Measurements from ENCODE around the gene TULP3.

TULP3 gene

GRCh38 chr12:2851931-2852330 lies 38.8 kb upstream of the TULP3 start:
- Histone ChIP-seq H3K9me3 (no peaks in the 10 kb centered on the region), H3K27ac (no peak overlapping the region), H3K27me3 (no peaks in the 10 kb centered on the region), H3K4me1 (ENCODE audit: control insufficient read depth in 1 of 2, insufficient read depth in 1 of 2, low read depth in 1 of 2, low read length in 1 of 2) (no peaks in the 10 kb centered on the region), H3K36me3 (peaks cover 2% of the 10 kb centered on the region), H3K4me3 (ENCODE audit: low read depth in 1 of 2, low read length in 1 of 2) (no peak overlapping the region)
- TF ChIP-seq, protein P1, sequence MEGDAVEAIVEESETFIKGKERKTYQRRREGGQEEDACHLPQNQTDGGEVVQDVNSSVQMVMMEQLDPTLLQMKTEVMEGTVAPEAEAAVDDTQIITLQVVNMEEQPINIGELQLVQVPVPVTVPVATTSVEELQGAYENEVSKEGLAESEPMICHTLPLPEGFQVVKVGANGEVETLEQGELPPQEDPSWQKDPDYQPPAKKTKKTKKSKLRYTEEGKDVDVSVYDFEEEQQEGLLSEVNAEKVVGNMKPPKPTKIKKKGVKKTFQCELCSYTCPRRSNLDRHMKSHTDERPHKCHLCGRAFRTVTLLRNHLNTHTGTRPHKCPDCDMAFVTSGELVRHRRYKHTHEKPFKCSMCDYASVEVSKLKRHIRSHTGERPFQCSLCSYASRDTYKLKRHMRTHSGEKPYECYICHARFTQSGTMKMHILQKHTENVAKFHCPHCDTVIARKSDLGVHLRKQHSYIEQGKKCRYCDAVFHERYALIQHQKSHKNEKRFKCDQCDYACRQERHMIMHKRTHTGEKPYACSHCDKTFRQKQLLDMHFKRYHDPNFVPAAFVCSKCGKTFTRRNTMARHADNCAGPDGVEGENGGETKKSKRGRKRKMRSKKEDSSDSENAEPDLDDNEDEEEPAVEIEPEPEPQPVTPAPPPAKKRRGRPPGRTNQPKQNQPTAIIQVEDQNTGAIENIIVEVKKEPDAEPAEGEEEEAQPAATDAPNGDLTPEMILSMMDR (IDR thresholded peaks at IDR 0.05): no peak

DNA sequence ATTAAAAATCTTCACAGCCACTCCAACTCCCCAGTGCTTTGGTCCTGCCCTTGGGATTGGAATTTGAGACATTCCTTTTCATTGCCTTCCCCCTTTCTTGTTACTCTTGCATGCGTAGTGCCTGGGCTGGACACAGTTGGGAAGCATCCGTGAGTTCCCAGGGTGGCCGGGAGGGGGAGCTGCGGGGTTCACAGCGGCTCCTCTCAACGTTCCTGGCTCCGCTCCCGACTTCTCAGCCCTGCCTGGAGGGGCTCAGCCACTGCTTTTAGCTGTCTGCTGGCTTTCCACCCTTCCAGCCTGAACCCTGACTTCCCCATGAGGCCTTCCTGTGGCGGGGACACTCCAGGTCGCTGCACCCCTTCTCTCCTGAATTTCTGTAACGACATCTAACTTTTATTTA lies 37.1 kb upstream of the TULP3 start:
- TF ChIP-seq, protein P1 (IDR thresholded peaks at IDR 0.05): peak; percentile 59
- Histone ChIP-seq H3K4me1 (ENCODE audit: control insufficient read depth in 1 of 2, insufficient read depth in 1 of 2, low read depth in 1 of 2, low read length in 1 of 2) (no peaks in the 10 kb centered on the region), H3K9me3 (no peaks in the 10 kb centered on the region), H3K27ac (no peak overlapping the region), H3K36me3 (peaks cover 19% of the 10 kb centered on the region), H3K4me3 (ENCODE audit: low read depth in 1 of 2, low read length in 1 of 2) (no peak overlapping the region), H3K27me3 (no peaks in the 10 kb centered on the region)

DNA sequence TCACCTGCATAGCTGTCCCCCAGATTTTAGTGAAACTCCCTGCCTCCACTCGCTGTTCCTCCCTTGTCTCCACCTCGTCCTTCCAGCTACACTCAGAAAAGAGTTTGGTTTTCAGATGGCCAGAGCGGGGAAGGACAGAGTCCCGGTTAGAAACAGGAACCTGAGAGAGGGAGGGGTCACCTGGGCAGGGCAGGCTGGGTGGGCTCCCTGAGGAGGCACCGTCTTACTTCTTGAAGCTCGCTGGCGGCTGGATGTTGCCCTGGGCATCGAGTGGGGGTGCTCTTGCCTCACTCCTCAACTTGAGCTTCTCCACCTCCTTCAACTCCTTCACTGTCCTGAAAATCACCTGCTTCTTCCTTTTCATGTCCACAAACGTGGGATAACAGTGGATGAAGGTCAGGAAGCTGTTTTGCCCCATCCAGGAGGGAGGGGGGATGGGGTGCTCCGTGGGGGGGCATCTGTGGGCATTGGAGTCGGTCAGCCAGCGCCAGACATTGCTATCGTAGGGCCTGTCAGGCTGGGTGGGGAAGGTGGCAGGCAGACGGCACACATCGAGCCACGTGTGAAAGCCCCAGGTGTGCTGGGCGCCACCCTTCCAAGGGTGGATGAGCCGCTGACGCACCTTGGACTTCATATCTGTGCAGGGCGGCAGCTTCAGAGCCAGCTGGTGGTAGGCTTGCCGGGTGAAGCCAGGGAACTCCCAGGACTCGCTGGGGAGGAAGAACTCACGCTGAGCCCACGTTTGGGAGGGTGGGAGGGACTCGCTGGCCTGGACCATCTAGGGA lies 35.8 kb upstream of the TULP3 start:
- TF ChIP-seq, protein P1 (IDR thresholded peaks at IDR 0.05): no peak
- Histone ChIP-seq H3K36me3 (peaks cover 31% of the 10 kb centered on the region), H3K4me1 (ENCODE audit: control insufficient read depth in 1 of 2, insufficient read depth in 1 of 2, low read depth in 1 of 2, low read length in 1 of 2) (no peaks in the 10 kb centered on the region), H3K27me3 (no peaks in the 10 kb centered on the region), H3K27ac (no peak overlapping the region), H3K9me3 (no peaks in the 10 kb centered on the region), H3K4me3 (ENCODE audit: low read depth in 1 of 2, low read length in 1 of 2) (no peak overlapping the region)

DNA sequence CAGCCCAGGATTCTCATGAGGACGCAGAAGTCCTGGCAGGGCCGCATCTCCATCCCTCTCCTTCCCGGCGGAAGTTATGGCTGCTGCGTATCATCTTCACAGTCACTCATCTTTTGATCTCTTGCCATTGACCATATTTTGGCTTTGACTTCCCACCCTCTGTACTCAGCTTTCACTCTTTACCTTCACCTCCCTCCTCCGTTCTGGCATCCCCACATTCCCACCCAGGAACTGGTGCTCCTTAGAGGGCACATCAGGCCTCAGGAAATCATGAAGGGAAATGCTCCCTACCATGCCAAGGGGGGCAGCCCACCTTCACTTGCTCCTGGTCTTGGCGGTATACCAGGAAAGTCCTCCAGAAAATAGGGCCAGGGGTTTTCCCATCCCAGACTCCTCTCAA lies 35.1 kb upstream of the TULP3 start:
- Histone ChIP-seq H3K27ac (no peak overlapping the region), H3K36me3 (peaks cover 36% of the 10 kb centered on the region)
- TF ChIP-seq, protein P1 (IDR thresholded peaks at IDR 0.05): no peak

DNA sequence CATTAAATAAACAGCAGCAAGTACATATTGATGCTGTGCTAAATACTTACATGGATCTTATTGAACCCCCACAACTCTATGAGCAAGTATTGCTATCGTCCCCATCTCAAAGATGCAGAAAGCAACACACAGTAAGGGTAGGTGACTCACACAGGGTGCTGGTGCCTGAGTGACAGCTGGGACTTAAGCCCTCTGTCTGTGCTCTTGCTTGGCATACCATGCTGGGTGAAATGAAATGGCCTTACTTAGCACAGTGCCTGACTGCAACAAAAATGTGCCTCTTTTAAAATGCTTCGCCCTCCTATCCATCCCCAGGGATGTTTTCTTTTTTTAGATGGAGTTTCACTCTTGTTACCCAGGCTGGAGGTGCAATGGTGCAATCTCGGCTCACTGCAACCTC lies 34.6 kb upstream of the TULP3 start:
- H3K9me3 ChIP-seq: no peaks in the 10 kb centered on the region
- TF ChIP-seq, protein P1 (IDR thresholded peaks at IDR 0.05): no peak
- no peaks in the 10 kb centered on the region for H3K4me1 ChIP-seq (ENCODE audit: control insufficient read depth in 1 of 2, insufficient read depth in 1 of 2, low read depth in 1 of 2, low read length in 1 of 2)
- no peak overlapping the region for H3K27ac ChIP-seq
- no peak overlapping the region for H3K4me3 ChIP-seq (ENCODE audit: low read depth in 1 of 2, low read length in 1 of 2)
- H3K36me3 ChIP-seq: peaks cover 37% of the 10 kb centered on the region
- H3K27me3 ChIP-seq: no peaks in the 10 kb centered on the region

More for the DNA sequence above, 35.1 kb upstream of the TULP3 start:
- Histone ChIP-seq H3K9me3 (no peaks in the 10 kb centered on the region), H3K4me3 (ENCODE audit: low read depth in 1 of 2, low read length in 1 of 2) (no peak overlapping the region), H3K4me1 (ENCODE audit: control insufficient read depth in 1 of 2, insufficient read depth in 1 of 2, low read depth in 1 of 2, low read length in 1 of 2) (no peaks in the 10 kb centered on the region), H3K27me3 (no peaks in the 10 kb centered on the region)
